SIG-M5 treated with dmso at 0.1 percent for 504 hours (cell line): ENCODE results near the gene GPR160.
"Not testable (repeated sequence)": the region's sequence is repeated elsewhere in the genome, so short reads cannot be mapped to it uniquely, and the experiment has no call there.

Experiments used
- DNase-seq: peaks from one replicate; lab custom pipeline; 2025; ENCODE audit not compliant: unreplicated experiment; lab: John Stamatoyannopoulos, UW

The GPR160 gene

DNA sequence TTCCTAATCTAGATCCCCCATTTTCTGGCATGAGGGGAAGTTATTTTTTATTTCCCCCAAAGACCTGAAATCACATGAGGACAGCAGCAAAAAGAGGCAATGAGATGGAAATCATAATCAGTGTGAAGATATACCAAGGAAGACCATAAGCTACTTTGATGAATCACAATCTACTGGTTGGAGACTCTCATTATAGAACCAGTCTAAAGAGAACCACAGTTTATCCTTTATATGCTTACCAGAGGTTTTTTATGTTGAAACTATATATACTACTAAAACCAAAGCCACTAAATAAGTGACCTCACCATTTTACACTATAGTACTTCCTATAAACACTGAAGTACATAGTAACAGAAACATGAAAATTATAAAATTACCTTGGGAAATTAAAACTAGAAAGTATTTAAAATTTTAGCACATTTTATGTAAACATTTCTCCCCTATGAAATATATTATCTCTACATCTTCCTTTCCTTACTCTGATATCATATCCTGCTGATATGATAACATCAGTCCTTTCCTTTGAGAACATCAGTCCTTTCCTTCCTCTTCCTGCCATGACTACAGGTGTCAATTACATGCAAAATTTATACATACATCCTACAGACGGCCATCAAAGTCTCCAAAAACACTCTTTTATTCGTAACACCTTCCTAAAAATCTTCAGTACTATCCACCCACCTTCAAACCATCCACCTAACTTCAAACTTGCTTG, 71.9 kb downstream of the GPR160 start:
- no peak for DNase-seq

DNA sequence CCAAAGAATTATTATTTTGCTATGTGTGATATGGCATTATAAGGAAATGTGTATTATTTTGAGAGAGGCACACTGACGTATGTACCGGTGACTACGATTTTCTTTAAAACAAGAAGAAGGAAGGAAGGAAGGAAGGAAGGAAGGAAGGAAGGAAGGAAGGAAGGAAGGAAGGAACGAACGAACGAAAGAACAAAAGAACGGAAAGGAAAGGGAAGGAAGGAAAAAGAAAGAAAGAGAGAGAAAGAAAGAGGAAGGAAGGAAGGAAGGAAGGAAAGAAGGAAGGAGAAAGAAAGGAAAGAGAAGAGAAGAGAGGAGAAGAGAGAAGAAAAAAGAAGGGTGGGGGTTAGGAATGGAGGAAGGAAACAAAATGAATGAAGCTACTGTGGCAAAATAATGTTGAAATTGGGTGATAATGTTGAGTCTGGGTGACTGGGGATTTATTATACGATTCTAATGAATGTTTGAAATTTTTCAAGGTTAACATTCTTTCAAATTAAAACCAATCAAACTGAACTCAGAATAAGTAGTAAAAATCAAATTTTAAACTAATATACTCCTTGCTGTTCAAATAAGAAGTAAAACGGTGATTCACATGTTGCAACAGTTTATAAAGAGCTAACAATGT, 73.5 kb downstream of the GPR160 start:
- no peak for DNase-seq

DNA sequence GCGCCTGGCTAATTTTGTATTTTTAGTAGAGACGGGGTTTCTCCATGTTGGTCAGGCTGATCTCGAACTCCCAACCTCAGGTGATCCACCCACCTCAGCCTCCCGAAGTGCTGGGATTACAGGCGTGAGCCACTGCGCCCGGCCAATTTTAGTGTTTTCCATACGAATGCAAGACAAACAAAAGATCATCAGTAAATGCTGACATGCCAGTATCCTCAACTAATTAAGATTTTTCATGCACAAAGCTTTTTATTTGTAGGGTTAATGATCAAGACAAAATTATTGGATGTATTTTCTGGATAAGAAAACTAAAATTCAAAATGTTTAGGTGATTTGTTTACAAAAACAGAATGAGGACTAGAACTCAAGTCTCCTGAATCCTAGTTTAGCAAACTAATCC, 76.4 kb downstream of the GPR160 start:
- not testable (repeated sequence) for DNase-seq

DNA sequence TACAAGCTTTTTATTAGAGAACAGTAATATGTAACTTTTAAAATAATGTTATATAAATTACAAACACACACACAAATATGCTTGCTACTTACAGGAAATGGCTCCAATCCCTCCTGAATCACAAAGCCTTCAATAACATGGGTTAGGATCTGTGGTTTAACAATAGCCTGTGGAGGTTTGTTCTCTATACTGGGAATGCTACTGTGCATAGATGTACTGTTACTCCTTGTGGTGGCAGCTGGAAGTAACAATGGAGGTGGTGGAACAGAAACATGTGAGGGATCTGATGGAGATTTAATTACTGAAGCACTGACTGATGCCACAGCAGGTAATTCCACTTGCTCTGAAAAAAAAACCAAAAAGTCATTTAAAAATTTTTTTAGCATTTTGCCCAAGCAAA, 79.3 kb downstream of the GPR160 start:
- peak; percentile 37 for DNase-seq

DNA sequence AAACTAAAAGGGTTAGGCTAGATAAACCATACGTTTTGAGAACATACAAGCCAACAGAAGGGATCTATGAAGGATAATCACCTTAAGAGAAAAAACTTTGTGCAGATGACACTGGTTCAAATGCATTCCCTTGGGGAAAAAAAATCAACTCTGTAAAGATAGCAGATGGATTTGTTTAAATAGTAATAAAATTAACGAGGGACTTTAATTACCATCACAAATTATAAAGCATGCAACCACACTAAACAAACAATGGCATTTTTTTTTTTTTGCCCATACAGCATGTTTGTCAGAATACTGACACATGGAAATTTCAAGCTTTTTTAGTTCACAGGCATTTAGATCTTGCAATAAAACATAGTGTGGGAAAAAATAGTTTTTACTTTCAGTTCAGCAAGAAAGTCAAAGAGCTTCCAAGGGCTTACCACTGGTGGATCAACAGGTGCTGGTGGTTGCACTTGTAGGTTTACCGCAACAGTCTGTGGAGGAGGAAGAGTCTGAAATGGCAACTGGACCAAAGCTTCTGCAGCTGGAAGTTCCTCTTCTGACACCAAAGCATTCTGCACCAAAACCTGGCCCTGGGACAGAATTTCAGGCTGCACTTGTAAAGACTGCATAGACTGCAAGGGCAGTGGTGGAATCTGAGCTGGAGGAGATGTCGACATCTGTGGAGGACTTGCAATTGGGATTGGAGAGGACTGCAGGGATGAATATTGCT, 90.6 kb downstream of the GPR160 start:
- peak; percentile 98 for DNase-seq

DNA sequence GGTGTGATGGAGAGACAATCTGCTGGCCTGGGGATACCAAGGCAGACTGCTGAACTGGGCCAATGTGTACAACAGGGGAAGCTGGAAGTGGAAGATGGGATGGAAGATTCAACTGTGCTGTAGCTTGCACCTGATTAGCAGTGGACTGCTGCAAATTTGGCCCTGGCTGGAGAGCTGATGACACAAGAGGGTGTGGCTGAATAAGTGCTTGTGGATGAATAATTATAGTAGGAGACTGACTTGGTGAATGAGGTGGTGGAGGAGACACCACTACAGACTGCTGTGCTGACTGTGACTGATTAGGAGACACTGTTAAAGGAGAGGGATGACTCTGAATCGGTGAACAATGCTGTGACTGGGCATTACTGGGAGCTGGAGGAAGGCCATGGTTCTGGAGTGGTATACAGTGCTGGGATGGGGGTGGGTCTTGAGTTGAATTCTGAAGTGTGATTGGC, 91.2 kb downstream of the GPR160 start:
- peak; percentile 74 for DNase-seq

DNA sequence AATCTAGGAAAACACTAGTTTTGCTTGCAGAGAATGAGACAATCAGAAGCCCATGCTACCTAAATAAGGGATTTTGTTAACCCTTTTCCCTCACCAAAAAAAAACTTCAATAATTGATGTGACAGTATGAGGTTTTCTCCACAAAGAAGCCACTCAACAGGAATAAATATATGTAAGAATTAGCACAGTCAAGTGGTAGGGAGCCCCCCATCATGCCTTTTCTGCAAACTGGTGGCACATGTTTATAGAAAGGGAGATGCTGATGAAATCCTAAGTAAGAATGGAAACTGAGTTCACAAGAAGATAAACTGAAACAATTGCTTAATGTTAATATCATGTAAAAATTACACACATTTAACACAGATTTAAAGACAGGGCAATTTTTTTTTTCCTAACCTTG, 92.7 kb downstream of the GPR160 start:
- DNase-seq = peak; percentile 10

DNA sequence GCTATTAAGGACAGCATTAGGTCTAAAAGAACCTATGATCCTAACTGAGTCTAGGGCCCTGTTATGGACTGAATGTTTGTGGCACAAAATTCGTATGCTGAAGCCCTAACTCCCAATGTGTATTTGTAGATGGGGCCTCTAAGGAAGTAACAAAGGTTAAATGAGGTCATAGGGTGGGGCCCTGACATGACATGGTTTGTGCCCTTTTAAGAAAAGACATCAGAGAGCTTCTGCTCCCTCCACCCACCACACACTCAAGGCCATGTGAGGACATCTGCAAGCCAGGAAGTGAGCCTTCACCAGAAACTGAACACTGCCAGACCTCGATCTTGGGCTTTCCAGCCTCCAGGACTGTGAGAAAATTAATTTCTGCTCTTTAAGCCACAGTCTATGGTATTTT, 94.5 kb downstream of the GPR160 start:
- DNase-seq = peak; percentile 82
